Measurements from ENCODE around the gene TNFRSF1A.

DNA sequence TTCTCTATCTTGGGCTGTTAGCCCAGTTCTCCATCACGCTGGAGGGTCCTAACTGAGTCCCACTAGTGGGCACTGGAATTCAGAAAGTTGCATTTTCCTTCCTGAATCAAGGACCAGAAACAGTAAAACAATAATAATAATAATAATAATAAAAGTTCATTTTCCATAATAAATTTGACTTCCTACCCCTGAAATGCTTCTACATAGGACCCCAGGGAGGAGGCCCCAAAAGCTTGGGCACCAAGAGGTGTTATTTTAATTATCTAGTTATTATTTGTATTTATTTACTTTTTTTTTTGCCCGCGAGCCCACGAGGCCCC, 21.1 kb upstream of the TNFRSF1A start:
- no peak for TF ChIP-seq POLR2A (IDR thresholded peaks at IDR 0.05)
- TF ChIP-seq, protein P1, sequence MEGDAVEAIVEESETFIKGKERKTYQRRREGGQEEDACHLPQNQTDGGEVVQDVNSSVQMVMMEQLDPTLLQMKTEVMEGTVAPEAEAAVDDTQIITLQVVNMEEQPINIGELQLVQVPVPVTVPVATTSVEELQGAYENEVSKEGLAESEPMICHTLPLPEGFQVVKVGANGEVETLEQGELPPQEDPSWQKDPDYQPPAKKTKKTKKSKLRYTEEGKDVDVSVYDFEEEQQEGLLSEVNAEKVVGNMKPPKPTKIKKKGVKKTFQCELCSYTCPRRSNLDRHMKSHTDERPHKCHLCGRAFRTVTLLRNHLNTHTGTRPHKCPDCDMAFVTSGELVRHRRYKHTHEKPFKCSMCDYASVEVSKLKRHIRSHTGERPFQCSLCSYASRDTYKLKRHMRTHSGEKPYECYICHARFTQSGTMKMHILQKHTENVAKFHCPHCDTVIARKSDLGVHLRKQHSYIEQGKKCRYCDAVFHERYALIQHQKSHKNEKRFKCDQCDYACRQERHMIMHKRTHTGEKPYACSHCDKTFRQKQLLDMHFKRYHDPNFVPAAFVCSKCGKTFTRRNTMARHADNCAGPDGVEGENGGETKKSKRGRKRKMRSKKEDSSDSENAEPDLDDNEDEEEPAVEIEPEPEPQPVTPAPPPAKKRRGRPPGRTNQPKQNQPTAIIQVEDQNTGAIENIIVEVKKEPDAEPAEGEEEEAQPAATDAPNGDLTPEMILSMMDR (IDR thresholded peaks at IDR 0.05), result no peak

Data from tibial nerve (tissue), 3 donors.